ENCODE data around the gene RAPGEF6. TPM values are rescaled to one million over a fixed set of nuclear protein-coding genes. Genes with fewer than 3 reads are reported as not detected.
A peak's percentile ranks its signal among the peaks of the same experiment; 100 is the strongest.
"Not testable (repeated sequence)": the region's sequence is repeated elsewhere in the genome, so short reads cannot be mapped to it uniquely, and the experiment has no call there.

RAPGEF6 gene, protein sequence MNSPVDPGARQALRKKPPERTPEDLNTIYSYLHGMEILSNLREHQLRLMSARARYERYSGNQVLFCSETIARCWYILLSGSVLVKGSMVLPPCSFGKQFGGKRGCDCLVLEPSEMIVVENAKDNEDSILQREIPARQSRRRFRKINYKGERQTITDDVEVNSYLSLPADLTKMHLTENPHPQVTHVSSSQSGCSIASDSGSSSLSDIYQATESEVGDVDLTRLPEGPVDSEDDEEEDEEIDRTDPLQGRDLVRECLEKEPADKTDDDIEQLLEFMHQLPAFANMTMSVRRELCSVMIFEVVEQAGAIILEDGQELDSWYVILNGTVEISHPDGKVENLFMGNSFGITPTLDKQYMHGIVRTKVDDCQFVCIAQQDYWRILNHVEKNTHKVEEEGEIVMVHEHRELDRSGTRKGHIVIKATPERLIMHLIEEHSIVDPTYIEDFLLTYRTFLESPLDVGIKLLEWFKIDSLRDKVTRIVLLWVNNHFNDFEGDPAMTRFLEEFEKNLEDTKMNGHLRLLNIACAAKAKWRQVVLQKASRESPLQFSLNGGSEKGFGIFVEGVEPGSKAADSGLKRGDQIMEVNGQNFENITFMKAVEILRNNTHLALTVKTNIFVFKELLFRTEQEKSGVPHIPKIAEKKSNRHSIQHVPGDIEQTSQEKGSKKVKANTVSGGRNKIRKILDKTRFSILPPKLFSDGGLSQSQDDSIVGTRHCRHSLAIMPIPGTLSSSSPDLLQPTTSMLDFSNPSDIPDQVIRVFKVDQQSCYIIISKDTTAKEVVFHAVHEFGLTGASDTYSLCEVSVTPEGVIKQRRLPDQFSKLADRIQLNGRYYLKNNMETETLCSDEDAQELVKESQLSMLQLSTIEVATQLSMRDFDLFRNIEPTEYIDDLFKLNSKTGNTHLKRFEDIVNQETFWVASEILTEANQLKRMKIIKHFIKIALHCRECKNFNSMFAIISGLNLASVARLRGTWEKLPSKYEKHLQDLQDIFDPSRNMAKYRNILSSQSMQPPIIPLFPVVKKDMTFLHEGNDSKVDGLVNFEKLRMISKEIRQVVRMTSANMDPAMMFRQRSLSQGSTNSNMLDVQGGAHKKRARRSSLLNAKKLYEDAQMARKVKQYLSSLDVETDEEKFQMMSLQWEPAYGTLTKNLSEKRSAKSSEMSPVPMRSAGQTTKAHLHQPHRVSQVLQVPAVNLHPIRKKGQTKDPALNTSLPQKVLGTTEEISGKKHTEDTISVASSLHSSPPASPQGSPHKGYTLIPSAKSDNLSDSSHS (N-terminal part only)
- total RNA-seq: 36.7 and 42.8 TPM in 2 replicates

DNA sequence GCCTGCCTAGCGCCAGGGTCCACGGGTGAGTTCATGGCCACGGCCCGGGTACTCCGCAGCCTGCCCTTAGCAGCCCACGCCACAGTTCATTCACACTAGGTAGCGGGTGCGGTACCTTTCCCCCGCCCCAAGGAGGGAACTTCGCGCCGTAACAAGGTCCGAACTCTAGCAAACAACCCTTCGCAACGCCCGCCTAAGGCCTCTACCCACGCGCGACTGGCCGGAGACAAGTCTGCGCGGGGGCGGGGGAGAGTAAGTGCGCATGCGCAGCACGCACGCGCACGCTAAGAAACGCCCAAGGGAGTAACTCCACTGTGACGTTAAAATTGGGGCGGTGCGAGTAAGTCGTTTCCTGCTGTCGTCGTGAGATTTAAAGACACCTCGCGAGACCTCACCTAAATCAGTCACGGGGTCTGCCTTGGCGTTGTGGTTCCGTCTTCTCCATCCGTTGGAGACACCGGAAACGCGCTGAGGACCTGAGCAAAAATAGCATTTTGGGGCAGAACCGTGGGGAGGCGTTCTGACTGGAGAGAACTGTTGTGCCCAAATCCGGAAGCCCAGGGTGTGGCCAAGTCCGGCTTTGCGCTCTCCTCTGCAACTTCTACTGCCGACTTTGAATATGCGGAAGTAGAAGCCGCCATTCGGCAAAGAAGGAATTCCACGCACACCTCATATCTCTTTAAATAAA is at the start of gene RAPGEF6:
Gene RAPGEF6, minus strand, starts transcription at position 234 of the 688 bp plus-strand sequence. Its CDS starts 199 bp downstream, at position 35.
- H3K27ac Mint-ChIP-seq: peak within 1 kb of the TSS; percentile 97
- no peaks in the 10 kb centered on the region for H3K27me3 Mint-ChIP-seq (ENCODE audit: insufficient read depth)
- H3K9me3 Mint-ChIP-seq: no peaks in the 10 kb centered on the region
- peaks cover 7% of the 10 kb centered on the region for H3K36me3 Mint-ChIP-seq (ENCODE audit: low read depth)
- DNase-seq (ENCODE audit: low spot score): peak; percentile 97
- intact Hi-C loops (cut with micrococcal nuclease): loop anchor here (1.0 to 10.0 kb wide), 19 partner anchors 36 to 1420 kb away; partner anchors contain the start of genes FNIP1, GDF9, HINT1 and HSPA4
- H3K4me1 Mint-ChIP-seq (ENCODE audit: low read depth): peaks cover 33% of the 10 kb centered on the region
- peak within 1 kb of the TSS; percentile 98 for H3K4me3 Mint-ChIP-seq

DNA sequence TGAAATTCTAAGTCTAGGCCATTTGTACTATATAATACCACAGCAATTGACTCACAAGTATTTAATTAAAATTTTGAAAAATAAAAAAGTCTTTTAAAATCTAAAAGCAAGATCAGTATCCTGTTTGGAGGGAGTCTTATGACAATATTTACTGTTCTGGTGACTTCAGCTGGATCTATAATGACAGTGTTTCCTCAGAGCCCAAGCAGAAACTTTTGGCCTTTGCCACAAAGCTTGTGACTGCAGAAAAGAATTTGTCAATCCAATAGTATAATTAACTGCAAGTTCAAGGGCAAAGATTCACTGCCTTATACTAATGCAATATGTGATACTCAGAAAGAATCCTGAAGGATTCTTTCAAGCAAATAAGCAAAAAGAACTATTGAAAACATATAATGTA is 49.6 kb upstream of the RAPGEF6 start:
- Mint-ChIP-seq H3K27ac (no peak overlapping the region), H3K36me3 (ENCODE audit: low read depth) (peaks cover 27% of the 10 kb centered on the region), H3K27me3 (ENCODE audit: insufficient read depth) (no peaks in the 10 kb centered on the region), H3K9me3 (no peaks in the 10 kb centered on the region), H3K4me3 (no peak overlapping the region), H3K4me1 (ENCODE audit: low read depth) (peaks cover 6% of the 10 kb centered on the region)
- intact Hi-C loops (cut with micrococcal nuclease): no loop called here
- no peak for DNase-seq (ENCODE audit: low spot score)

DNA sequence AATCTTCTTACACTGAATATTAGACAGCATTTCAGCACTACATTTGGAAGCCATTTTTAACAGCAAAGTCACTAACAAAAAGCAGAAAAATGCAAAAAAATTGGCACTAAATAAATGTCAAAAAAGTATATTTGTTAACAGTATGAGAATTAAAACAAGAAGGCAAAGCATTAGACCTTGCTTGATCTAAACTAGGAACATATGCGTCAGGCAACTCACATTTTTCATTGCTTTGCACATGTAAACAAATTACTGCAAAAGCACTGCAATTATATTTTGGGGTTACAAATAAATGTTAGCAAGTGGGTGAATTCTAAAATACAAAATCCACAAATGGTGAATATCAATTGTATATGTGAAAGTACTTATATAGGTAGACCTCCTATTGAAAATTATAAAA is 49.0 kb upstream of the RAPGEF6 start:
- Mint-ChIP-seq H3K36me3 (ENCODE audit: low read depth) (peaks cover 28% of the 10 kb centered on the region), H3K4me3 (no peak overlapping the region), H3K27me3 (ENCODE audit: insufficient read depth) (no peaks in the 10 kb centered on the region), H3K9me3 (no peaks in the 10 kb centered on the region), H3K4me1 (ENCODE audit: low read depth) (peaks cover 8% of the 10 kb centered on the region), H3K27ac (no peak overlapping the region)
- DNase-seq (ENCODE audit: low spot score): no peak
- intact Hi-C loops (cut with micrococcal nuclease): no loop called here

DNA sequence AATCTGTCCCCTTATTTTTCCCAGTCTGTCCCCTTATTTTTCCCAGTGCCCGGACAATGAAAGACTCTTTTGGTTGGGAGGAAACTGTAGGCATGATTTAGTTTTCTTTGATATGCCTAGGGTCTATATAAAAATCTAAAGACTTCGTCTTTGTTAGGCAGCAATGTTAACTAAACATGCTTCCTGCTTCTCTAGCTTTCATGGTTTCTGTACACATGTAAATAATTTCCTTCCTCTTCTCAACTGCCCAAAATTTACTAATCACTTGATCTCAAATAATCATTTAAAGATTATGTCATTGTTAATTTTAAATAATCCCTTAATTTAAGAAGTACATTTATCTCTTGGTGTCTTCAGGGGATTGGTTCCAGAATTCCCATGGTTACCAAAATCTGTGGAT is 47.8 kb upstream of the RAPGEF6 start:
- DNase-seq (ENCODE audit: low spot score): no peak
- Mint-ChIP-seq H3K4me1 (ENCODE audit: low read depth) (peaks cover 10% of the 10 kb centered on the region), H3K9me3 (no peaks in the 10 kb centered on the region), H3K36me3 (ENCODE audit: low read depth) (peaks cover 29% of the 10 kb centered on the region), H3K27ac (no peak overlapping the region), H3K27me3 (ENCODE audit: insufficient read depth) (no peaks in the 10 kb centered on the region), H3K4me3 (no peak overlapping the region)
- intact Hi-C loops (cut with micrococcal nuclease): no loop called here

DNA sequence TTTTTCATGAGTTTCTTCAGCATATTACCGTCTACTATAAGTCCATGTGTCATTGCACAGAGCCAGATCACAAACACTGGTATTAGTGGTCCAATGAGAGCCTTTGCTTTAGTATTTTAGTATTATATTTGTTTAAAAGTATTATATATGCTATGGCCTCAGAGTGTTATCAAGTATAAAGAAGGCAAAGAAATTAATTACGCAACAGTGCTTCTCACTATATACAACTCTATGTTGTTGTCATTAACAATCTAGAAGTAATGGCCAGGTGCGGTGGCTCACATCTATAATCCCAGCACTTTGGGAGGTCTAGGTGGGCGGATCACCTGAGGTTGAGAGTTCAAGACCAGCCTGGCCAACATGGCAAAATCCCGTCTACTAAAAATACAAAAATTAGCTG is 47.1 kb upstream of the RAPGEF6 start:
- H3K27me3 Mint-ChIP-seq (ENCODE audit: insufficient read depth): no peaks in the 10 kb centered on the region
- intact Hi-C loops (cut with micrococcal nuclease): no loop called here
- H3K4me1 Mint-ChIP-seq (ENCODE audit: low read depth): peaks cover 14% of the 10 kb centered on the region
- H3K4me3 Mint-ChIP-seq: no peak overlapping the region
- no peaks in the 10 kb centered on the region for H3K9me3 Mint-ChIP-seq
- peaks cover 32% of the 10 kb centered on the region for H3K36me3 Mint-ChIP-seq (ENCODE audit: low read depth)
- no peak overlapping the region for H3K27ac Mint-ChIP-seq
- no peak for DNase-seq (ENCODE audit: low spot score)

DNA sequence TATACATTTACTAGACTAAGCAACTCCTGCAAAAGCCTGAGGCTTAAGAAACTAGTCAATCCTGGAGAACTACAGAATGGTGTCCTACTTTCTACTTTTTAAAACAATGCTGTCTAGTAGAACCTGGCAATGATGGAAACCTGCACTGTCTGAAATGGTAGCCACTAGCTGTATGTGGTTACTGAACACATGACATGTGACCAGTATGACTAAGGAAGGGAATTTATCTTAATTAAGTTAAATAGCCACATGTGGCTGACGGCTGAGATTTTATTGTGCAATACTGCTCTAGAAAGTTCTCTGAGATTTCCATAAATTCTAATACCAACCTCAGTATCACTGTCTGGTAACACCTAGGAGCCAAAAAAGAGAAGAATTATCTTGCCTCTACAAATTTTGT is 44.9 kb upstream of the RAPGEF6 start:
- Mint-ChIP-seq H3K9me3 (no peaks in the 10 kb centered on the region), H3K36me3 (ENCODE audit: low read depth) (peaks cover 45% of the 10 kb centered on the region), H3K27ac (no peak overlapping the region), H3K27me3 (ENCODE audit: insufficient read depth) (no peaks in the 10 kb centered on the region), H3K4me1 (ENCODE audit: low read depth) (peaks cover 26% of the 10 kb centered on the region), H3K4me3 (no peak overlapping the region)
- DNase-seq (ENCODE audit: low spot score): no peak
- intact Hi-C loops (cut with micrococcal nuclease): no loop called here

DNA sequence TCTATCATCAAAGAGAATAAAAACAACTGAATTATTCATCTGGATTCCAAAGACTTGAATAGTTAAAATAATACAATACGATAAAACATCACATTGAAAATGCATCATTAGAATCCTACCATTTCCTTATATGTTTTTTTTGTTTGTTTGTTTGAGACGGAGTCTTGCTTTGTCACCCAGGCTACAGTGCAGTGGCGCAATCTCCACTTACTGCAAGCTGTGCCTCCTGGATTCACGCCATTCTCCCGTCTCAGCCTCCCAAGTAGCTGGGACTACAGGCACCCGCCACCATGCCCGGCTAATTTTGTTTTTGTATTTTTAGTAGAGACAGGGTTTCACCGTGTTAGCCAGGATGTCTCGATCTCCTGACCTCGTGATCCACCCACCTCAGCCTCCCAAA is 43.2 kb upstream of the RAPGEF6 start:
- H3K27me3 Mint-ChIP-seq (ENCODE audit: insufficient read depth); H3K27ac Mint-ChIP-seq; intact Hi-C loops (cut with micrococcal nuclease); DNase-seq (ENCODE audit: low spot score); H3K9me3 Mint-ChIP-seq; H3K4me3 Mint-ChIP-seq: not testable (repeated sequence)
- Mint-ChIP-seq H3K36me3 (ENCODE audit: low read depth) (peaks cover 54% of the 10 kb centered on the region), H3K4me1 (ENCODE audit: low read depth) (peaks cover 37% of the 10 kb centered on the region)

DNA sequence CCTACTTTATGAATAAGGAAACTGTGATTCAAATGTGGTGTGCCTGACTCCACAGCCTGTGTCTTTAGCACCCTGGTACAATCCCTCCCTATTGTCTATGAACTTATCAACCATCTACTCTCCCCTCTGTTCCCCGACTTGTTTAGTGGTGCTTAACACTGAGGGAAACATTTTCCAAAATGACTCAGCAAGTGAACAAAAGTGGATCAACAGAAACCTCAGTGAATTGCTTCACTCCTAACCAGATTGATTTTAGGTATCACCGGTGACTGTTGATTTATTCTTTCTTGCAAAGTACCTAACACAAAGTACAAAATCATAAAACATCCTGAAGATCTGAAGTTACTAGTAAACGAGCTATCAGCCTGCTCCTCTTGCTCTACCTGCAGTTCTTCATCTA is 42.1 kb upstream of the RAPGEF6 start:
- Mint-ChIP-seq H3K4me3 (no peak overlapping the region), H3K9me3 (no peaks in the 10 kb centered on the region), H3K4me1 (ENCODE audit: low read depth) (peaks cover 45% of the 10 kb centered on the region), H3K36me3 (ENCODE audit: low read depth) (peaks cover 56% of the 10 kb centered on the region), H3K27ac (no peak overlapping the region), H3K27me3 (ENCODE audit: insufficient read depth) (no peaks in the 10 kb centered on the region)
- DNase-seq (ENCODE audit: low spot score): no peak
- intact Hi-C loops (cut with micrococcal nuclease): no loop called here

DNA sequence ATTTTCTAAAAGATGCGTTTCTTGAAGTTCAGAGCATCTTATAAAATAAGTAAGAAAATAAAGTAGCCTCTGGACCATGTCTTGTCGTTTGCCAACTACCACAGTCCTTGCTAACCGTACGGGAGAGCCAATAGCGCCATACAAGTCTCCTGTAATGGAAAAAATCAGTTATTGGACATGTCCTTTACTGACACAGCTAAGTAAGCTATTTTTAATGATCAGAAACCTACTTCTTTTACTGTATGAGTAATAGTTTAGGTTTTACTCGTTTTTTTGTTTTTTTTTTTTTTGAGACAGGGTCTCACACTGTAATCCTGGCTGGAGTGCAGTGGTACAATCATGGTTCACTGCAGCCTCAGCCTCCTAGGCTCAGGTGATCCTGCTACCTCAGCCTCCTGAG is 37.7 kb upstream of the RAPGEF6 start:
- Mint-ChIP-seq H3K9me3 (no peaks in the 10 kb centered on the region), H3K4me3 (no peak overlapping the region), H3K27ac (no peak overlapping the region), H3K27me3 (ENCODE audit: insufficient read depth) (no peaks in the 10 kb centered on the region), H3K36me3 (ENCODE audit: low read depth) (peaks cover 63% of the 10 kb centered on the region), H3K4me1 (ENCODE audit: low read depth) (peaks cover 49% of the 10 kb centered on the region)
- intact Hi-C loops (cut with micrococcal nuclease): no loop called here
- DNase-seq (ENCODE audit: low spot score): no peak

DNA sequence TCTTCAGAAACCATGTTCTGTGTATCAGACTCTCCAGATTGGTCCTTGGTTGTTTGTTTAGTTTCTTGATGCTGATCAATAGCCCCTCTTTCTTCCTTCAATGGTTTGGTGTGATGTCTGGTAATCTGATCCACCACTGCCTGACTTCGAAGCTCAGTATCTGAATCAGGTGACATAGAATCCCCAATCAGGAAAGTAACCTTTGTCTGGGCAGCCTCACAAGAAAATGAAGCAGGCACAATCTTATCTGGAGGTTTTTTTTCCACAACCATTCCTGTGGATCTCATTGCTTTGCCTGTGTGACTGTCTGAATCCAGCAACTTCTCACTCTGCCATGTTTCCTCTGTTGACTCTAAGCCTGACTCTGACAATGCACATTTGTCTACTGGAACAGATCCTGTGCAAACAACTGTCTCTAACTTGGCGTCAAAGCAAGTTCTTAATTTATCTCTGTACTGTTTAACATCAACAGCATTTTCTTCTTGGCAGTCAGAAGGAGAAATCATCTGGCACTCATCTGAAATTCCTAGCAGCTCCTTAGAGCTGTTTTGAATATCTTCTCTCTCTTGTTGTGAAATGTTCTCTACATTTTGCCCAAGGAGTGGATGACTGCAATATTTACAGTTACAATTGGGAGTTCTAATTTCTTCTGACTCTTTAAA is 37.1 kb upstream of the RAPGEF6 start:
- Mint-ChIP-seq H3K9me3 (no peaks in the 10 kb centered on the region), H3K27me3 (ENCODE audit: insufficient read depth) (no peaks in the 10 kb centered on the region), H3K4me1 (ENCODE audit: low read depth) (peaks cover 44% of the 10 kb centered on the region), H3K36me3 (ENCODE audit: low read depth) (peaks cover 60% of the 10 kb centered on the region), H3K27ac (no peak overlapping the region), H3K4me3 (no peak overlapping the region)
- intact Hi-C loops (cut with micrococcal nuclease): loop anchor here (2.0 kb wide), 1 partner anchor 37 kb away; the partner anchor contains the start of gene RAPGEF6
- no peak for DNase-seq (ENCODE audit: low spot score)

DNA sequence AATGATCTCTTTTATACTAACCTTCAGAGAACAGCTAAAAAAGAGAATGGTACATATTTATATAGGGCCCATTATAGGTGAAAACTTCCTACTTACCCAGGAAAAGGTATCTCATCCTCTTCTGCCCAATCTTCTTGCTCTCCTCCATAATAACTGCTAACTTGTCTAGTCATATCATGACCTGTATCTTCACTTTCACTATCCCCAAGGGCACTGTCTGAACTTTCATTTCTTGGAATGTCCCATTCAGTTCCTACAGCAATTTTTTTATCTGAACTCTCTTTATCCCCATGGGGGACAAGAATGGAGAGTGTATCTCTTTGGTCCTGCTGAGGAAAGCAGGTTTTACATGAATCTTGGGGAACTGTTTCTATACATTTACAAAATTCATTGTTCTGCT is 36.4 kb upstream of the RAPGEF6 start:
- Mint-ChIP-seq H3K27me3 (ENCODE audit: insufficient read depth) (no peaks in the 10 kb centered on the region), H3K27ac (no peak overlapping the region), H3K4me1 (ENCODE audit: low read depth) (peaks cover 41% of the 10 kb centered on the region), H3K4me3 (no peak overlapping the region), H3K36me3 (ENCODE audit: low read depth) (peaks cover 58% of the 10 kb centered on the region), H3K9me3 (no peaks in the 10 kb centered on the region)
- DNase-seq (ENCODE audit: low spot score): no peak
- intact Hi-C loops (cut with micrococcal nuclease): loop anchor here (2.0 kb wide), 1 partner anchor 37 kb away; the partner anchor contains the start of gene RAPGEF6

DNA sequence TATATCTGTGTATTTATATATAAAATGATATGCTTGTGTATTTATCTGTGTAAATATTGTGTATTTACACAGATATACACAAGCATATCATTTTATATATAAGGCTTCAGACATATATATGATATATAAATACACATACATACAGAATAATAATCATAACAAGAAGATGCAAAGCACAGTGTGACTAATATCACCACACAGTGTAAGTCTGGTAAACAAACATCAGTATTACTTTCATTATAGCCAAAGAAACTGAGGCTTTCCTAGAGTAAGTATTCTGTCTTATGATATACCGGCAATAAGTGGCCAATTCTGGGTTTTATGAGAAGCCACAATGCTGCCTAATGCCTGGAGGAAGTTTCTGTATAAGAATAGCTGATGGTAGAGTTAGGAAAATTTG is 29.9 kb upstream of the RAPGEF6 start:
- no peaks in the 10 kb centered on the region for H3K4me1 Mint-ChIP-seq (ENCODE audit: low read depth)
- H3K36me3 Mint-ChIP-seq (ENCODE audit: low read depth): peaks cover 54% of the 10 kb centered on the region
- DNase-seq (ENCODE audit: low spot score): no peak
- H3K27me3 Mint-ChIP-seq (ENCODE audit: insufficient read depth): no peaks in the 10 kb centered on the region
- H3K9me3 Mint-ChIP-seq: peaks cover 19% of the 10 kb centered on the region
- no peak overlapping the region for H3K4me3 Mint-ChIP-seq
- H3K27ac Mint-ChIP-seq: no peak overlapping the region
- intact Hi-C loops (cut with micrococcal nuclease): no loop called here
